SIG-M5 treated with dmso at 0.1 percent for 504 hours (cell line): Measurements from ENCODE around the gene PDE2A.

Source experiments
- DNase-seq: peaks from one replicate; lab custom pipeline; 2025; ENCODE audit not compliant: unreplicated experiment; lab: John Stamatoyannopoulos, UW

PDE2A gene

DNA sequence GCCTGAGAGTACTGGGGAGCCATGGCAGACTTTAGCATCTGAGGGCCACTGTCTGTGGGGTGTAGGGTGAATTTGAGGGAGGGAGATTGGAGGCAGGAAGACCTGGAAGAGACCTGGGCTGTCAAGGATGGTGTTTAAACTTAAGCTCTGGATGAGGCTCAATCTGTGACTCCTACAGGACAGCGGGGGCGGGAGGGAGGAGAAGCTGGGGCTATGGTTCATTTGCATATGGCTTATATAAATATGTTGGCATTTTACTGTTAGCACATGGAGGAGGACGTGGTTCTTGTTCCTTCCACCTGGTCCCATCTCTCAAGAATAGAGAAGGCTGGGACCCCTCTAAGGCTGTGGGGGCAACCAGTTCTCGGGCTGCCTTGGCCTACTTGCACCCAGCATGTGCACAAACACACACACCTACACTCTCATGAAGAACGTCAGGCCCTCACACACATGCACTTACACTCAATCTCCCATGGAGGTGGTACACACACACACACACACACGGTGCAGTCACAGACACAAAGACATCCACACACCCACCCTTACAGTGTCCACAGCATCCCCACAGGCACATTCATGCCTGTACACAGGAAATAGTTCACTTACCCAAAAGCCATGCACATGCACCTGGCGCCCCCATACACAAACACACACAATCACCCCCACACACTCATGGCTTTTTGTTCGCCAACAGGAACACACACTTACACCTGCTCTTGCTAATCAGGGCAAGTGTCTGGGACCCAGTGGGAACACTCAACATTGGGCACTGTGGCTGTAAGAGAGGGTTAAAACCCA lies 81.3 kb downstream of the PDE2A start:
- no peak for DNase-seq

DNA sequence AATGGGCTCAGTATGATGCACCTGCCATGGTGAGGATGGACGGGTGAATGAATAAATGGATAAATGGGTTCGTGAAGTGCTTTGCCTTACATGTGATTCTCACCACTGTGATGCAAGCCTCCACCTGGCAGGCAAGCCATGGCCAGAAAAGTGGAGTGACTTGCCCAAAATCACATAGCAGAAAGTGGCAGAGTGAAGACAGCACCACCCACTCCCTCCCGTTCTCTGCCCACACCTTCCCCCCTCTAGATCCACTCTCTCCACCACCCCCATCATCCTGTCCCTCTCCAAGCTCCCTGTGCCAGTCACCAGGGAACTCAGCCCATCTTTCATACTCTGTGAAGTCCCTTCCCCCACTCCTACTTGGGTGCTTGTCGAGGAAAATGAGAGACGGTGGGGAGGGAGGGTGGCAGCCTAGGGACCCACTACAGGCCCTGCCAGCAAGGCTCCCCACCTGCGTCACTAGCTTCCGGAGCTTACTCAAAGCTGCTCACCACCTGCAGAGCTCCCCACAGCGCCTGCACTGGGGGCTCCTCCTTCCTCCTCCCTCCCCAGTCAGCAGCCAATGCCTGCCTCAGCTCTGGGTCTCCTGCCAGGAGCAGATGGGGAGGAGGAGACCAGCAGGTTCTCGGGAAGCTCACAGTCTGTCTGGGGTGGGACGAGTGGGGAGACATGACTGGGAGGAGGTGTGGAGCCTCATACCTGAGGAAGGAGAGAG lies 82.3 kb downstream of the PDE2A start:
- DNase-seq, result no peak

DNA sequence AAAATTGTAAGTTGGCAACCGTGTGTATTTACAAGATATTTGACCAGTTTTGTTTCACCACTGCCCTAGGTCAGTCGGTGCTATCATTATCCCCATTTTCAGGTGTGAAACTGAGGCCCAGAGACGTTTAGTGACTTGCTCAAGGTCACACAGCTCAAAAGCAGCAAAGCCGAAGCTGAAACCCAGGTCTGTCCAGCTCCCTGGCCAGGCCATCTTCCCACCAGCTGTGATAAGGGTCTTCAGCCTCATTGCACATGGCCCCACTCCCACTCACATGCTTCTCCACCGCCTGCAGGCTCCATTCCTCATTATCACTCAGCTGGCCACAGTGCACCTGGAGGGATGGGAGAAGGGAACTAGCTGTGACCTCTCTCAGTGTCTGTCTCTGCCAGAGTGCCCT lies 83.2 kb downstream of the PDE2A start:
- DNase-seq, result no peak

DNA sequence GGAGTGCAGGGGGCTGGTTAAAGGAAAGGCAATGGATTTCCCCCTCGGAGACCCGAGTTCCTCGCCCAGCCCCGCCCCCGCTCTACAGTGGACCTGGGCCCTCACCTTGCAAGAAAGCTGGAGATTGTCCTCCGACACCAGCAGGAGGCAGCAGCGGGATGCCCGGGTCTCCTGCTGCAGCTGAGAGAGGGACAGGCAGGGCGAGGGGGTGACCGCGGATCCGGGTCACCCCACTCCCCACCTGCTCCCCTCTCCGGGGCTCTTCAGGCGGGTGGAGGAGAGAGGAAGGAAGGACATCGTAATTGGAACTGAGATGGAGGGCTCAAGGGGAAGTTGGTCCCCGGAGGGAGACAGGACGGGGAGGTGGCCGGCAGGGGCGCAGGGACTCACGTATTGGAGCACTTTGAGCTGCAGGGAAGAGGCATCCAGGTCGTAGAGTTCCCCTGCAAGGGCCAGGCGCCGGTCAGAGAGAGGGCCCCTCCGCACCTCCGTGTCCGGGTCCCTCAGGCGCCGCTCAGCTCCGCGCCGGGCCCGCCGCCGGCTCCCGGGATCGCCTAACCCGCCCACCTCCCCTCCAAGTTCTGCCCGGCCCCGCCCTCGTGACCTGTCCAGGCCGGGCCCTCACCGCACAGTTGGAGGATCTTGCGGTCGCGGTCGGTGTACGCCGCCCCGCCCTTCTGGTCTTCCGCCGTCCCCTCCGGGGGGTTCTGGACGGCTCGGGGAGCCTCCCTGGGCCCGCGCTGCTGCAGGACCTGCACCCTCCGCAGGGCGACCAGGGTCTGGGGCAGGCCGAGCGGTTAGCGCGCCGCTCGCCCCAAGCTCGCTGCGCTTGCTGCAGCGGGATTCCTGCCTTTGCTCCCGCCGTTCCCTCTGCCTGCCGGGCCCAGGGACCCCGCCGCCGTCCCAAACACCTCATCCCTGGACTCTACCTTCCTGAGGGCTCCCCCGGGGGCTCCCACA lies 84.1 kb downstream of the PDE2A start:
- DNase-seq, result peak; percentile 30

DNA sequence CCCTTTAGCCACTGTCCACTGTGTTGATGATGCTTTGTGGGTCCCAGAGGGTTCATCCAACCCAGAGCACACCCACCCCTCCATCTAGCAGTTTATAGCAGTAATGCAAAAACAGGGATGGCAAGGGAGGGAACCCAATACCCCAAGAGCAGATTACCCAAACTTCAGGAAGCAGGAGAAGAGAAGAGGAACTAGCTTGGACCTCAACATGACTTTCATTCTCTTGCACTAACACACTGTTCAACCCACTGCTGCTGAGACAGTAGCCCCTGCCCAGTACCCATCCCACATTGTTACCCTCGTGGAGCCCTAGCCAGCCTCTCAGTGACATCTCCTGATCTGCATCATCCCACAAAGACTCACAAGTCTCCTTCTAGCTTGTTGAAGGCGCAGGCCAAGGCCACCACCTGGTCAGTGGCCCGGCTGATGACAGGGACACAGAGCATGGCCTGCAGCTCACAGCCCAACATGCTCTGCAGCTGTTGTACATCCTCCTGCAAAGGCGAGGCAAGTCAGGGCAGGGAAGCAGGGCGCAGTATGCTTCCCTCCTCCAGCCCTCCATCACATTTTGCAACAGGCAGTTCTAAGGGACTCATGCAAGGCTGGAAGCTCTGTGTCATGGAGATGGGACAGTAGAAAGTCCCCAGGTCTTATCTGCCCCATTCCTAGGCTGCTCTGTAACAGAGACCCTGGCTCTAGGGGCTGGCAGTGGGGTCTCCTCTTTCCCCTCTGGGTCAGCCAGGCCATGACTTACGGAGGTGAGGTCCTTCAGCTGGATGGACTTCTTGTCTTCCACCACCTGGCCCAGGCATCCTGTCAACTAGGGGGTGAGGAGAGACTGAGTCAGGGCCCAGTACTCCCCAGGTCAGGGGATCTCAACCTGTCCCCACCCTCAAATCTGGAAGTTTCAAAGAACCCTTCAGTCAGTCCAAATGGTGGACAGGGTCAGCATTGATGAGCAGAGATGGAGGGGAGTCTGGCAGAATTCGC lies 85.5 kb downstream of the PDE2A start:
- peak; percentile 19 for DNase-seq

DNA sequence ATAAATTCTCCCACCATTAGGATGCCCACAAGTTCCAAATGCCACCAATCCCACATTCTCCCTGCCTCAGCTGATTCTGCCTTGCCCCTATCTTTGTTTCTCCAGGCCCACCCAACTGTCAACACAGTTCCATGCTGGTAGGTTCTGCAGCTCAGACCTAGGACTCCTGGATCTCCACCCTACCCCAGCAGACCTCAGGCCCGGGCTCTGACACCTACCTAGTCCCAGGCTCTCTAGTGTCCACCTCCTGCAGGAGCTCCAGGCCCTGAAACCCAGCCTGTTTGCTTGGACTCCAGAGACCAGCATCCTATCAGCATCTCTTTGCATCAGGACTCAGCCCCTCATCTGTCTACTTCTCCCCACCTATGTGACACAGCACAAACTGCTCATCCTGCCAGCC lies 86.5 kb downstream of the PDE2A start:
- no peak for DNase-seq

DNA sequence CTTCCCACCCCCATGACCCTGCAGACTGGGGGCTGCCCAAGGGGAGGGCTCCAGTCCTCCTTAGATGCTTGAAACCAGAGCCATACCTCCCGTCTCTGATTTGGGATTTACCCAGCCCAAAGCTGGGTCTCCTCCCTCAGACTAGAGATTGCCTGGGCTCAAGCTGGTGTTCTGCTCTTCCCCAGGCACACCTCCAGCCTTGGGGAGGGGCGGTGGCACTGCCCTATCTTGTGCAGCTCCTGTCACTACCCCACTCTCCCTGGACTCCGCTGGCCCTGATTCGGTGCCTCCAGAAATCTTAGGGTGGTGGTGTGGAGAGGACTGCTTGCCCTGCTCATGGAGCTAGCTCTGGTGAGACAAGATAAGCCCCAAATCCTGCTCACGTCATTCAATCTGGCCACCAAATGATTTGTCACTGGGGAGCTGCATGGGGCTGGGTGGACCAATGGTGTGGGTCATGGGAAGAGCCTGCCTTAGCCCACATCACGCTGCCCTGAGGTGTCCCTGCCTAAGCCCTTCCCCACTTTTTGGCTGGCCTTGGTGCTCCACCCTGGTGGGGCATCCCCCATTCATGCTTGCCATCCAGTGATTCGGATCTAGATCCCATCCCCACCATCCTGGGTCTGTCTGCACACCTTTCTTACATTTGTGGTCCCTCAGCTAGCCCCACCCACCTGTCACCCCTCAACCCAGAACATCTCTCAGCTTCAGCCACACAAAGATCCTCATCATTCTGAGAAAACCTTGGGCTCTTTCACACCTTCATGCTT lies 87.7 kb downstream of the PDE2A start:
- DNase-seq, result no peak

DNA sequence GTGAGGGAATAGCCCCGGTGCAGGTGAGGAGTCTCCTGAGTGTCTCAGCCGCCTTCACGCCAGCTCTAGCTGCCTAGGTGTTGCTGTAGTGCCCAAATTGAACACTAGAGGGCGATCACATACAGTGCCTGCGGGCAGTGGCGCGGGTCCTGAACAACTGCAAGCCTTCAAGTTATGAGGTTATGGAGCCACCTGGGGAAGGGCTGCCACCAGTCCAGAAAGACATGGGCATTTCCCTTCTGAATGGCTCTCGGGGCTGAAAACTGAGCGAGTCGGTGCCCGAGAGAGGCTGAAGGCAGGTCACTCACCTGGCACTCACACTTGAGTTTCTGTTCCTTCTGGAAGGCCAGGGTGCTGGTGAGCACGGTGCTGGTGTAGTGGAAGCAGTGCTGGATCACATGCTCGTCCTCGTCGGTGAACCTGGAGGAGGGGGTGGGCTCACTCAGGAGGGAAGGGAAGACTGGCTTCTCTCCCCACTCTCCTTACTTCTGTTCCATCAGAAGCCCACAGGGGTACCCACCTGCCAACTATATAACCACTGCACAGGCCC lies 88.4 kb downstream of the PDE2A start:
- DNase-seq, result peak; percentile 35

DNA sequence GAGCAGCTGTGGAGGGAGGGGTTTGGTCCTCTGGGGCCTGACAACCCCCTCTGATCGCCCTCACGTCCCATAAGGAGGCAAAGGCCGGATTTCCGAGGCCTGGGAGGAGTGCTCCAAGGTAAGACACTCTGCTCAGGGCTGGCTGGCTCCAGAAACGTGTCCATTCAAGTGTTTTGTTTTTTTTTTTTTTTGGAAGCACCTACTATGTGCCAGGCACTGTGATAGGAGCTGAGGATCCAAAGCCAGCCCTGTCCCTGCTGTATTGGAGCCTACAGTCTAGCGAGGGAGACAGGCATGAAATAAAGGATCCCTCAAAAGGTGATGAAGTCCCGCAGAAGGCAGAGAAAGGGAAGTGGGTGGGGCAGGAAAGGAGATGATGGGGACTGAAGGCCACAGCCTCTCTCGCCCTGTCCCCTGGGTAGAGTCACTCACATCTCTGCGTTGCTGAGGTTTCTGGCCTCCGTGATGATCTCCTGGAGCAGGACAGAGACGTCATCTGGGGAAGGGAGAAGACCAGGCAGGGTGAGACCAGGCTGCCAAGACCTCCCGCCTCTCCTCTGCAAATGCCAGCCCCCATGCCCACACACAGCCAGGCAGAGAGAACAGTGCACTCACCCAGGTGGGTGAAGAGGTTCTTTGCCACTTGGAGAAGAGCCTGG lies 89.2 kb downstream of the PDE2A start:
- no peak for DNase-seq

DNA sequence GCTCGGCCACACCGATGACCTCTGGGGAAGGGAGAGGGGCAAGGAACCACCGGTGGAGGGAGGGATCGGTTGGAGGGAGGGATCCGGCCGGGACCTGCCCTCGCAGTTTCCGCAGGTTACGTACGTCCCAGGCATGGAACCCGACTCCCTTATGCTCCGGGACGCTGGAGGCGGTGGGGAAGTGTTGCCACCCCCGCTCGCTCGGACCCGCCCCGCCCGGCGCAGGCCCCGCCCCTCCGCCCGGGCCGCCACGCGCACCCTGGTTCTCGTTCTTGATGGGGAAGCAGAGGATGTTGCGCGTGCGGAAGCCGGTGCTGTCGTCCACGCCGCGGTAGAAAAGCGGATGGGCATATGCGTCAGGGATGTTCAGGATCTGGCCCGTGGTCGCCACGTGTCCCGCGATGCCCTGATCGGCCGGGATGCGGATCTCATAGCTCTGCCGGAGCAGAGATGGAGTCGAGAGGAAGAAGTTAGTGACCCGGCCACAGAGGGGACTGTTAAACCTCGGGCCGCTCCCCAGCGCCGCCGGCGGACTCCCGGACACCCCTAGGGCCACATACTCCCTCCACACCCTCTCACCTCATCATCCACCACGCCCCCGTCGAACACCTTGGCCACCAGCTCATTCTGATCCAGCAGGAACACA lies 89.8 kb downstream of the PDE2A start:
- no peak for DNase-seq

DNA sequence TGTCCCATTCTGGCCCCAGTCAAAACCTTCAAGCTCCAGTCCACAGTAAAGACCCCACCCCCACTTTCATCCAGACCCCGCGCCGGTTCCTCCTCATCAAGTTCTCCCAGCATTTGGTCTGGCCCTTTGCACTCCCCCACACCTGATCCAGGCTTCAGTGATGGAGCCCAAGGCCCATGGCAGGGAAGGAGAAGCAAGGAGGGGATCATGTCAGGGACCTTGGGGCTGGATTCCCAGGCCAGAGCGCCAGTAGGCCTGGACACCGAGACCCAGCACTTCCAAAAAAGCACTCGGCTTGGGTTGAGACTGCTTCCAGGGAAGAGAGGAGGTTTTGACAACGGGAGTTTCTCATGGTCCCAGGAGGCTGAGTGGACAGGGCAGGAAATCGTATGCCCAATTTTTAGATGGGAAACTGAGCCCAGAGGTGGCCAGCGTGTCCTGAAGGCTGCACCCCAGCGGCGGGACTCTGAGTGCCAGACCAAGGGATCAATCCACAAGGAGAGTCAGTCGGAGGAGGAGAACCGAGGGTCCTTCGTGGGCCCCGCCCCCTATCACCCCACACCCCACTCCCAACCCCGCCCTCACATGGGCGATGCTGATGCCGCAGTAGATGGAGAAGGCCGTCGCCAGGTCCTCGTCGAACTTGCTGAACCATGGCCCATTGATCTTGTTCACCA lies 90.5 kb downstream of the PDE2A start:
- no peak for DNase-seq

DNA sequence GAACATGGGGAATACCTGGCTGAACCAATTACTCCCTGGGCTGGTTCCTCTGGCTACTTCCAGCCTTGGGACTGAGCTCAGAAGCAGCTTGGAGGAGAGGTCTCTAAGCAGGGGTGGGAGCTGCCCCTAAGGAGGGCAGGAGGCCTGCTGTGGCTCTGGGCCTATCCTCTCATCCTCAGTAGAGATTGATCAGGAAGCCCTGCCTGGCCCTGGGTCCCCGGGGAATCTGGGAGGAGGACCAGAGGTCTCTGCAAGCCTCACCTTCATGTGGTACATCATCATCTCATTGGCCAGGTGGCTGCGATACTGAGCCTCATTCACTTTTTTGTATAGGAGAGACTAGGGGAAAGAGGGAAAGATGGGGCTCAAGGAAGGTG lies 91.1 kb downstream of the PDE2A start:
- DNase-seq, result no peak

DNA sequence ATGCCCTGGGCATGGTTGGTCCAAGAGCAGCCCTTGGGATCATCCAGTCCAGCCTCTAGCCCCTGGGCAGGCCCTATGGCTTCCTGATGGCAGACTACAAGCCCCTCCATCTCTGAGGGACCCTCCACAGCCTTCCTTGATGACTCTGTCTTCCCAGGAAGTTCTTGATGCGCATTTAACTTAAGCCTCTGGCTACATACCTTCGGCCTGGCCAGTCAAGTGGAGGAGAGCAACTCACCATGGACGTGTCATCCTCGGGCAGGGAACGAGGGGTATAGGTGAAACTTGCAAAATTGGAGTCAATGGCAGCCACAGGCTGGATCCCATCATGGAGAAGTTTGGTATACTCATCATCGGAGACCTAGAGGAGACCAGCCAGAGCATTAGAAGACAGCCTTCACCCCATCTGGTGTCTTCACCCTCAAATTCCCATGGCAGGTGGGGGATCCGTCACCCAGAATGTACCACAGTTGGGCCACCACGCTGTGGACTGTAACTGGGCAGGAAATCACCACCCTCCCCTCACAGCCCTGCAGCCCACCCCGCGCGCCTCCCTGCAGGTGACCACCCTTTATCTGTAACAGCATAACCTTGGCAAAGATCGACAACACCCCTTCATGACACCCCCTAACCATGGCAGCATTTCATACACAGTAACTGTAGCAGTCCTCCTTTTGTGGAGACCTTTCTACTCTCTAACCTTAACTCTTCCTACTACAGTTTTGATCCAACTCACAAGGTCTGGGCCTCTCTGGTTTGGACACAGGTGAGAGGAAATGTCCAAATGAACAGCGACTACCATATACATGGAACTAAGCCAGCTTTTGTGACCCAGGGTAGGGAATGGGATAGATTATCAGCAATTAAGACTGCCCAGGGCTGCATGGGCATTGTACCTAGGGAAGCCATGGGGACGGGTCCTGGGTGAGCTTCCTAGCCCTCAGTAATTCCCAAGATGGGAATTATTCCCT lies 91.7 kb downstream of the PDE2A start:
- no peak for DNase-seq

DNA sequence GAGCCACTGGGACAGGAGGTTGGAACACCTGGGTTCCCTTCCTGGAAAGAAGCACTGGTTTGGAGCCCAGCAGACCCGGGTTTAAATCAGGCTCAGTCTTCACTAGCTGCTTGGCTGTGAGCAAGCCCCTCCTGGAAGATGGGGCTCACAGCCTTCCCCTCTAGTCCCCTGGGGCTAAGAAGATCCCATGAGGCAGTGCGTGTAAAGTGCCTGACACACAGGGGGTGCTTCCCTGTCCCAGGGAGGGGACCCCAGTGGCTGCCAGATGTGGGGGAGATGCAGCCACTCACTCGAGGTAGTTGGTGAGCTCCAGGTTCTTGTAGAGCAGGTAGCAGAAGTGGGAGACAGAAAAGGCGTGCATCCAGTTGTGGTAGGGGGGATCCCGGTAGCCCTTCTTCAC lies 93.2 kb downstream of the PDE2A start:
- no peak for DNase-seq

DNA sequence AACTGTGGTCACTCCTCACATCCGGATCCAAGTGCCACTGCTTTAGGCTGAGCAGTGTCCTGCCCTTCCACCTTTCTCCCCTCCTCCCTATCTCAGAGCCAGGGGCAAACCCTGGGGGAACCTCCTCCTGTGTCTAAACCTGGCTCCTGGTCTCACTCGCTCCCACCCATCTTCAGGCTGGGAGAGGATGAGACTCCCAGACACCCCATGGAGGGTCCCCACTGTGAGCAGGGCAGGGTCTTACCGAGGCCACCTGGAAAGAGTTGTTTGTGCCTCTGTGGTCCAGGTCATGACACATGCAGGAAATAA lies 93.6 kb downstream of the PDE2A start:
- no peak for DNase-seq

DNA sequence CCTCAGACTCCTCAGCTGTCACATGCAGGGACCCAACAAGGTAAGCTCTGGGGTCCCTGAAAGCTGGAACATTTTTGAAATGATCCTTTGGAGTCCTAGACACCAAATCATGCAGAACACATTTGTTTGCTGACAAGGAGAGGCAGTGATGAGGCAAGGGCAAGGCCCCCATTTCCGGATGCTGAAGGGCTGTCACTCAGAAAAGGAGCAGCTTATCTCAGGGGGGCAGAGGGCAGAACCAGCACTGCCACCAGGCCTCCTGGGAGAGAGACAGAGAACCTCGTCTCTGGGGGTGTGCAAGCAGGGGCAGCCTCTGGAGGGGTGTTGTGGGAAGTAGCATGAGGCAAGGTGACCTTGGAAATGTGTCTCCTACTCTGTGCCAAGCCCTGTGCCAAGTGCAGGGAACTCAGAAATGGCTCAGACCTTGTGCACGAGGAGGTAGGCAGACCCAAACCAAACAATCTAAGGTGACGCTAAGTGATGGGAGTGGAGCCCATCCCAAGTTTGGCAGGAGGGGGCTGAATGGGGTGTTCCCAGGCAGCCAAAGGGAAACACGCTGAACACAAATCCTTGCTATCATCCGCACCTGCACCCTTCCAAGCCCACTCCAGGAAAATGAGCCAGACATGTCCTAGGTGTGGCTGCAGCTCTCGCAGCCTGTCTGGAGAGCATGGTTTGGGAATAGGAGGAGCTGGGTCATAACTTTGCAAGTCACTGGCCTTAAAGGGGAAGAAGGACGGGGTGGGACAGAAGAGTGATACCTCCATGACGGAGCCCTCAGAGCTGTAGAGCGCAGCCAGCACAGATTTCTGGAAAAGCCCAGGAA lies 94.2 kb downstream of the PDE2A start:
- DNase-seq, result no peak
